Stimulated activated CD4-positive, alpha-beta T cell treated with anti-CD3 and anti-CD28 coated beads, Interleukin-12 subunit alpha, Interleukin-12 subunit beta, amount 100 ng/mL, for 24 hours (primary cell): ENCODE results near the gene CDH5.

Experiments
- DNase-seq, 2 experiments: peaks; one replicate each; pipeline ENCODE4 v3.0.0-alpha.2; 2020; ENCODE audit warnings: low read depth in 2 of 2

Gene CDH5

GRCh38 chr16:66416939-66417700 lies 50.6 kb downstream of the CDH5 start:
- DNase-seq, result no peak

GRCh38 chr16:66418165-66418962 lies 51.9 kb downstream of the CDH5 start:
- no peak for DNase-seq

- DNase-seq, result no peak
Measured at GRCh38 chr16:66419527-66419926, 53.0 kb downstream of the CDH5 start.

- DNase-seq, result no peak
Measured at GRCh38 chr16:66420396-66420795, 53.9 kb downstream of the CDH5 start.

GRCh38 chr16:66421891-66422290 lies 55.4 kb downstream of the CDH5 start:
- no peak for DNase-seq

GRCh38 chr16:66422366-66422765 lies 55.9 kb downstream of the CDH5 start:
- DNase-seq, result no peak

GRCh38 chr16:66423177-66423576 lies 56.7 kb downstream of the CDH5 start:
- no peak for DNase-seq

GRCh38 chr16:66425651-66426050 lies 59.2 kb downstream of the CDH5 start:
- DNase-seq, result no peak

GRCh38 chr16:66426112-66427035 lies 59.9 kb downstream of the CDH5 start:
- no peak for DNase-seq

- DNase-seq, result no peak
Measured at GRCh38 chr16:66427036-66427860, 60.8 kb downstream of the CDH5 start, which contains the start of gene BEAN1. Gene BEAN1, plus strand, starts transcription at chr16:66427295. Its CDS starts 10,382 bp downstream, at chr16:66437677.

- DNase-seq, result no peak
Measured at GRCh38 chr16:66427871-66428681, 61.6 kb downstream of the CDH5 start.

GRCh38 chr16:66428682-66429251 lies 62.3 kb downstream of the CDH5 start:
- DNase-seq, result no peak

GRCh38 chr16:66429290-66429962 lies 62.9 kb downstream of the CDH5 start:
- DNase-seq, result no peak

- DNase-seq, result no peak
Measured at GRCh38 chr16:66430214-66430613, 63.7 kb downstream of the CDH5 start.

- DNase-seq, result no peak
Measured at GRCh38 chr16:66431760-66432159, 65.3 kb downstream of the CDH5 start.

- DNase-seq, result no peak
Measured at GRCh38 chr16:66432429-66432828, 65.9 kb downstream of the CDH5 start.

GRCh38 chr16:66434619-66435430 lies 68.3 kb downstream of the CDH5 start:
- DNase-seq, result no peak

- DNase-seq, result no peak
Measured at GRCh38 chr16:66435896-66436295, 69.4 kb downstream of the CDH5 start.
